Measurements from ENCODE around the gene LPIN1. TPM values are rescaled to one million over a fixed set of nuclear protein-coding genes. Genes with fewer than 3 reads are reported as not detected.

Gene LPIN1
- total and polyA plus RNA-seq, 2 donors (not counting 1 experiment from before 2014, with no cell fraction given): 36.3 to 99.1 TPM

GRCh38 chr2:11787991-11788390 is 41.6 kb downstream of the LPIN1 start:
- H2AFZ ChIP-seq (ENCODE audit: insufficient read depth, low read depth, low read length, poor library complexity, severe bottlenecking): no peak overlapping the region
- no peaks in the 10 kb centered on the region for H3K4me1 Mint-ChIP-seq

More at GRCh38 chr2:11787991-11788390, 41.6 kb downstream of the LPIN1 start:
- H3K27me3 Mint-ChIP-seq: no peaks in the 10 kb centered on the region
- Histone ChIP-seq H3K4me3 (ENCODE audit: control extremely low read depth in 1 of 5, extremely low read depth in 1 of 5, insufficient read depth in 1 of 5, low read depth in 2 of 5, low read length in 4 of 5) (no peak overlapping the region), H3K9ac (ENCODE audit: low read length) (no peak overlapping the region), H3K36me3 (replicated peaks in 1 of 2; ENCODE audit: control extremely low read depth in 1 of 2, control insufficient read depth in 1 of 2, extremely low read depth in 1 of 2, insufficient read depth in 2 of 2, low read length in 1 of 2) (peaks cover 0 to 85% of the 10 kb centered on the region in 2 experiments), H4K20me1 (ENCODE audit: control insufficient read depth, insufficient read depth, low read length, poor library complexity, severe bottlenecking) (peaks cover 10% of the 10 kb centered on the region), H3K27me3 (replicated peaks in 1 of 4; ENCODE audit: control extremely low read depth in 1 of 4, control insufficient read depth in 3 of 4, insufficient read depth in 4 of 4, low read length in 3 of 4) (no peaks in the 10 kb centered on the region), H3K4me2 (replicated peaks; ENCODE audit: low read depth, low read length, poor library complexity, severe bottlenecking) (no peak overlapping the region), H3K9me3 (ENCODE audit: control extremely low read depth in 1 of 3, control insufficient read depth in 2 of 3, insufficient read depth in 1 of 3, low read length in 2 of 3) (no peaks in the 10 kb centered on the region), H3K27ac (ENCODE audit: low read length in 2 of 2) (no peak overlapping the region), H3K79me2 (ENCODE audit: control insufficient read depth, insufficient read depth, low read length) (peaks cover 9% of the 10 kb centered on the region), H3K4me1 (ENCODE audit: control insufficient read depth in 2 of 2, insufficient read depth in 2 of 2, low read length in 2 of 2) (no peaks in the 10 kb centered on the region)
- no peaks in the 10 kb centered on the region for H3K9me3 Mint-ChIP-seq (ENCODE audit: insufficient read depth)
- CTCF ChIA-PET: interaction anchor here (1.0 to 12.8 kb wide), 6 partner anchors 8 to 1219 kb away, joined by 3 to 411 read pairs (median 4); partner anchors contain the start of gene LPIN1
- DNase-seq: no peak
- H3K4me3 Mint-ChIP-seq: no peak overlapping the region
- 96% methylated on average over 6 of the region's 9 CpGs for WGBS (ENCODE audit: insufficient coverage)
- intact Hi-C loops (cut with micrococcal nuclease): no loop called here
- POLR2A ChIA-PET: interaction anchor here (0.6 kb wide), 1 partner anchor 665 kb away, joined by 6 read pairs; no protein-coding TSS in a partner anchor
- H3K27ac Mint-ChIP-seq: no peak overlapping the region
- no peak for ATAC-seq (ENCODE audit: low read depth)
- no peak for TF ChIP-seq CTCF (IDR thresholded peaks at IDR 0.05)
- no peak for TF ChIP-seq EZH2 (IDR thresholded peaks at IDR 0.05; ENCODE audit: borderline replicate concordance, insufficient read depth, low read depth, low read length, poor library complexity, severe bottlenecking)

All from B cell (primary cell).